Measurements from ENCODE around the gene CBX1.

DNA sequence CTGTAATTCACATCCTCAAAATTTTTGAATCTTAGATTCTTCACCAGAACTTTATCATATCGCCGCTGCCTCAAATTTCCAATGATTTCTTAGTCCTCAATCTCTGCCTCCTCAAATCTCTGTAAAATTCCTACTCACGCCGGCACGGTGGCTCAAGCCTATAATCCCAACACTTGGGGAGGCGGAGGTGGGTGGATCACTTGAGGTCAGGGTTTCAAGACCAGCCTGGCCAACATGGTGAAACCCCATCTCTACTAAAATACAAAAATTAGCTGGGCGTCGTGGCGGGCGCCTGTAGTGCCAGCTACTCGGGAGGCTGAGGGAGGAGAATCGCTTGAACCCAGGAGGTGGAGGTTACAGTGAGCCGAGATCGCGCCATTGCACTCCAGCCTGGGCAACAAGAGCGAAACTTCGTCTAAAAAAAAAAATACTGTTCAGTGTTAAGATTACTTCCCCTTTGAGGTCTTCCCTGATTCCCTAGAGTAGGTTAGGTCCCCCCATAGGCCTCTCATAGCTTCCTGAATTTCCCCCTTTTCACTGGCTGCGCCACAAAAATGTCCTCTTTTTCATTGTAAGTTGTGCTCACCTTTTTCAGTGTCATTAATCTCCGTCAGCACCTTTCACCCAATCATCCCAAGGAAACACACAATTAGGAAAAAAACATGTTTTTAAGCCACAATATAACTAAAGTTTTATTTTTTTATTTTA lies 919 bp upstream of the CBX1 start:
- TF ChIP-seq, protein P1, sequence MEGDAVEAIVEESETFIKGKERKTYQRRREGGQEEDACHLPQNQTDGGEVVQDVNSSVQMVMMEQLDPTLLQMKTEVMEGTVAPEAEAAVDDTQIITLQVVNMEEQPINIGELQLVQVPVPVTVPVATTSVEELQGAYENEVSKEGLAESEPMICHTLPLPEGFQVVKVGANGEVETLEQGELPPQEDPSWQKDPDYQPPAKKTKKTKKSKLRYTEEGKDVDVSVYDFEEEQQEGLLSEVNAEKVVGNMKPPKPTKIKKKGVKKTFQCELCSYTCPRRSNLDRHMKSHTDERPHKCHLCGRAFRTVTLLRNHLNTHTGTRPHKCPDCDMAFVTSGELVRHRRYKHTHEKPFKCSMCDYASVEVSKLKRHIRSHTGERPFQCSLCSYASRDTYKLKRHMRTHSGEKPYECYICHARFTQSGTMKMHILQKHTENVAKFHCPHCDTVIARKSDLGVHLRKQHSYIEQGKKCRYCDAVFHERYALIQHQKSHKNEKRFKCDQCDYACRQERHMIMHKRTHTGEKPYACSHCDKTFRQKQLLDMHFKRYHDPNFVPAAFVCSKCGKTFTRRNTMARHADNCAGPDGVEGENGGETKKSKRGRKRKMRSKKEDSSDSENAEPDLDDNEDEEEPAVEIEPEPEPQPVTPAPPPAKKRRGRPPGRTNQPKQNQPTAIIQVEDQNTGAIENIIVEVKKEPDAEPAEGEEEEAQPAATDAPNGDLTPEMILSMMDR (IDR thresholded peaks at IDR 0.05; ENCODE audit: control extremely low read depth in 1 of 3, insufficient read depth in 1 of 3, low read depth in 1 of 3, low read length in 3 of 3) = no peak
- TF ChIP-seq TEAD4 (IDR thresholded peaks at IDR 0.05; ENCODE audit: low read depth, low read length) = no peak
